ENCODE data around the gene DNTT. TPM values are rescaled to one million over a fixed set of nuclear protein-coding genes. Genes with fewer than 3 reads are reported as not detected.
A peak's percentile ranks its signal among the peaks of the same experiment; 100 is the strongest.

DNTT gene
- total and polyA plus RNA-seq, 2 experiments from 2014 or later, result not detected

DNA sequence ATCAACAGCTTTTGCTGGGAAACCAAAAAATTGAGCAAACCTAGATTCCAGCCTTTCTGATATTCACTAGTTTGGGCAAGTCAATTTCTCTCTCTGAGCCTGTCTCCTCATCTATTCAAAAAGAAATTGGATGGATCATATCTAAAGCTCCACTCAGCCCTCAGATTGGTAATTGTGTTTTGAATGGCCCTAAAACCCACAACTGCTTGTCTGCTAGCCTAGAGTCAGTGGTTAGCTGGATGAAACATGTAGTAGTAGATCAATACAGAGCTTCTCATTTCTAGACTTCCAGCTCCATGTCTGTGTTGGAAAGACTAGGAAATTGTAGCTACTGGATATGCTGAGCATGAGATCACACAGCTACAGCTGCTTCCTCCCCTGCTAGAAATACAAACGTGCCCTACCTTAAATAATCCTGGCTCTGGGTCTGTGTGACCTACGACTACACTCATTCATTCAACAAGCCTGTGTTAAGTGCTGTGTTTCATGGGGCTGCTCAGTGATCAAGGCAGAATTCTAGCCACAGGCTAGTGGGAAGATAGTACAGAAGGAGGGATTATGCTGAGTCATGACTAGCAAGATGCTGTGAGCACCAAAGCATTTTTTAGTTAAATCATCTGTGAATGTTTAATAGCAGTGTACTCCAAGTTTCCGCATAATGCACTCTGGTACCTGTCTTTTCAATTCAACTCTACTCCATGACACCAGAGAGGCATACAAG, 15.7 kb downstream of the DNTT start:
- no peaks in the 10 kb centered on the region for H3K79me2 ChIP-seq (replicated peaks; ENCODE audit: insufficient read depth)
- H3K27me3 ChIP-seq (ENCODE audit: insufficient read depth), result no peaks in the 10 kb centered on the region
- peaks cover 22% of the 10 kb centered on the region for H3K4me1 Mint-ChIP-seq
- no peaks in the 10 kb centered on the region for H3F3A ChIP-seq (replicated peaks; ENCODE audit: low read depth)
- H3K4me3 ChIP-seq, result no peak overlapping the region
- peak overlapping the region; percentile 90 for H2AFZ ChIP-seq
- no peaks in the 10 kb centered on the region for H3K9me2 ChIP-seq (ENCODE audit: insufficient read depth)
- peak overlapping the region; percentile 72; the same call in 1 of the 2 replicates for H3K27ac Mint-ChIP-seq
- H3K27me3 Mint-ChIP-seq (ENCODE audit: insufficient read depth, low read depth, poor library complexity), result peaks cover 12% of the 10 kb centered on the region
- TF ChIP-seq STAT1 (IDR thresholded peaks at IDR 0.05; ENCODE audit: unreplicated experiment), result no peak
- no peak for TF ChIP-seq POLR2AphosphoS5 (IDR thresholded peaks at IDR 0.05; ENCODE audit: low read depth)
- TF ChIP-seq ZNF331 (CRISPR knock-in tag; IDR thresholded peaks at IDR 0.05; ENCODE audit: low read depth), result no peak
- TF ChIP-seq, protein P1, sequence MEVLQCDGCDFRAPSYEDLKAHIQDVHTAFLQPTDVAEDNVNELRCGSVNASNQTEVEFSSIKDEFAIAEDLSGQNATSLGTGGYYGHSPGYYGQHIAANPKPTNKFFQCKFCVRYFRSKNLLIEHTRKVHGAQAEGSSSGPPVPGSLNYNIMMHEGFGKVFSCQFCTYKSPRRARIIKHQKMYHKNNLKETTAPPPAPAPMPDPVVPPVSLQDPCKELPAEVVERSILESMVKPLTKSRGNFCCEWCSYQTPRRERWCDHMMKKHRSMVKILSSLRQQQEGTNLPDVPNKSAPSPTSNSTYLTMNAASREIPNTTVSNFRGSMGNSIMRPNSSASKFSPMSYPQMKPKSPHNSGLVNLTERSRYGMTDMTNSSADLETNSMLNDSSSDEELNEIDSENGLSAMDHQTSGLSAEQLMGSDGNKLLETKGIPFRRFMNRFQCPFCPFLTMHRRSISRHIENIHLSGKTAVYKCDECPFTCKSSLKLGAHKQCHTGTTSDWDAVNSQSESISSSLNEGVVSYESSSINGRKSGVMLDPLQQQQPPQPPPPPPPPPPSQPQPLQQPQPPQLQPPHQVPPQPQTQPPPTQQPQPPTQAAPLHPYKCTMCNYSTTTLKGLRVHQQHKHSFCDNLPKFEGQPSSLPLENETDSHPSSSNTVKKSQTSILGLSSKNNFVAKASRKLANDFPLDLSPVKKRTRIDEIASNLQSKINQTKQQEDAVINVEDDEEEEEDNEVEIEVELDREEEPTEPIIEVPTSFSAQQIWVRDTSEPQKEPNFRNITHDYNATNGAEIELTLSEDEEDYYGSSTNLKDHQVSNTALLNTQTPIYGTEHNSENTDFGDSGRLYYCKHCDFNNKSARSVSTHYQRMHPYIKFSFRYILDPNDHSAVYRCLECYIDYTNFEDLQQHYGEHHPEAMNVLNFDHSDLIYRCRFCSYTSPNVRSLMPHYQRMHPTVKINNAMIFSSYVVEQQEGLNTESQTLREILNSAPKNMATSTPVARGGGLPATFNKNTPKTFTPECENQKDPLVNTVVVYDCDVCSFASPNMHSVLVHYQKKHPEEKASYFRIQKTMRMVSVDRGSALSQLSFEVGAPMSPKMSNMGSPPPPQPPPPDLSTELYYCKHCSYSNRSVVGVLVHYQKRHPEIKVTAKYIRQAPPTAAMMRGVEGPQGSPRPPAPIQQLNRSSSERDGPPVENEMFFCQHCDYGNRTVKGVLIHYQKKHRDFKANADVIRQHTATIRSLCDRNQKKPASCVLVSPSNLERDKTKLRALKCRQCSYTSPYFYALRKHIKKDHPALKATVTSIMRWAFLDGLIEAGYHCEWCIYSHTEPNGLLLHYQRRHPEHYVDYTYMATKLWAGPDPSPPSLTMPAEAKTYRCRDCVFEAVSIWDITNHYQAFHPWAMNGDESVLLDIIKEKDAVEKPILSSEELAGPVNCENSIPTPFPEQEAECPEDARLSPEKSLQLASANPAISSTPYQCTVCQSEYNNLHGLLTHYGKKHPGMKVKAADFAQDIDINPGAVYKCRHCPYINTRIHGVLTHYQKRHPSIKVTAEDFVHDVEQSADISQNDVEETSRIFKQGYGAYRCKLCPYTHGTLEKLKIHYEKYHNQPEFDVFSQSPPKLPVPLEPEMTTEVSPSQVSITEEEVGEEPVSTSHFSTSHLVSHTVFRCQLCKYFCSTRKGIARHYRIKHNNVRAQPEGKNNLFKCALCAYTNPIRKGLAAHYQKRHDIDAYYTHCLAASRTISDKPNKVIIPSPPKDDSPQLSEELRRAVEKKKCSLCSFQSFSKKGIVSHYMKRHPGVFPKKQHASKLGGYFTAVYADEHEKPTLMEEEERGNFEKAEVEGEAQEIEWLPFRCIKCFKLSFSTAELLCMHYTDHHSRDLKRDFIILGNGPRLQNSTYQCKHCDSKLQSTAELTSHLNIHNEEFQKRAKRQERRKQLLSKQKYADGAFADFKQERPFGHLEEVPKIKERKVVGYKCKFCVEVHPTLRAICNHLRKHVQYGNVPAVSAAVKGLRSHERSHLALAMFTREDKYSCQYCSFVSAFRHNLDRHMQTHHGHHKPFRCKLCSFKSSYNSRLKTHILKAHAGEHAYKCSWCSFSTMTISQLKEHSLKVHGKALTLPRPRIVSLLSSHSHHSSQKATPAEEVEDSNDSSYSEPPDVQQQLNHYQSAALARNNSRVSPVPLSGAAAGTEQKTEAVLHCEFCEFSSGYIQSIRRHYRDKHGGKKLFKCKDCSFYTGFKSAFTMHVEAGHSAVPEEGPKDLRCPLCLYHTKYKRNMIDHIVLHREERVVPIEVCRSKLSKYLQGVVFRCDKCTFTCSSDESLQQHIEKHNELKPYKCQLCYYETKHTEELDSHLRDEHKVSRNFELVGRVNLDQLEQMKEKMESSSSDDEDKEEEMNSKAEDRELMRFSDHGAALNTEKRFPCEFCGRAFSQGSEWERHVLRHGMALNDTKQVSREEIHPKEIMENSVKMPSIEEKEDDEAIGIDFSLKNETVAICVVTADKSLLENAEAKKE (CRISPR knock-in tag; IDR thresholded peaks at IDR 0.05), result no peak
- no peak for TF ChIP-seq NANOG (IDR thresholded peaks at IDR 0.05; ENCODE audit: borderline replicate concordance)
- no peak for TF ChIP-seq ZNF114 (CRISPR knock-in tag; IDR thresholded peaks at IDR 0.05)
- TF ChIP-seq CREB1 (CRISPR knock-in tag; IDR thresholded peaks at IDR 0.05; ENCODE audit: low read depth), result no peak
- TF ChIP-seq, protein P2, sequence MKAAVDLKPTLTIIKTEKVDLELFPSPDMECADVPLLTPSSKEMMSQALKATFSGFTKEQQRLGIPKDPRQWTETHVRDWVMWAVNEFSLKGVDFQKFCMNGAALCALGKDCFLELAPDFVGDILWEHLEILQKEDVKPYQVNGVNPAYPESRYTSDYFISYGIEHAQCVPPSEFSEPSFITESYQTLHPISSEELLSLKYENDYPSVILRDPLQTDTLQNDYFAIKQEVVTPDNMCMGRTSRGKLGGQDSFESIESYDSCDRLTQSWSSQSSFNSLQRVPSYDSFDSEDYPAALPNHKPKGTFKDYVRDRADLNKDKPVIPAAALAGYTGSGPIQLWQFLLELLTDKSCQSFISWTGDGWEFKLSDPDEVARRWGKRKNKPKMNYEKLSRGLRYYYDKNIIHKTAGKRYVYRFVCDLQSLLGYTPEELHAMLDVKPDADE (IDR thresholded peaks at IDR 0.05), result no peak
- TF ChIP-seq, protein P3, sequence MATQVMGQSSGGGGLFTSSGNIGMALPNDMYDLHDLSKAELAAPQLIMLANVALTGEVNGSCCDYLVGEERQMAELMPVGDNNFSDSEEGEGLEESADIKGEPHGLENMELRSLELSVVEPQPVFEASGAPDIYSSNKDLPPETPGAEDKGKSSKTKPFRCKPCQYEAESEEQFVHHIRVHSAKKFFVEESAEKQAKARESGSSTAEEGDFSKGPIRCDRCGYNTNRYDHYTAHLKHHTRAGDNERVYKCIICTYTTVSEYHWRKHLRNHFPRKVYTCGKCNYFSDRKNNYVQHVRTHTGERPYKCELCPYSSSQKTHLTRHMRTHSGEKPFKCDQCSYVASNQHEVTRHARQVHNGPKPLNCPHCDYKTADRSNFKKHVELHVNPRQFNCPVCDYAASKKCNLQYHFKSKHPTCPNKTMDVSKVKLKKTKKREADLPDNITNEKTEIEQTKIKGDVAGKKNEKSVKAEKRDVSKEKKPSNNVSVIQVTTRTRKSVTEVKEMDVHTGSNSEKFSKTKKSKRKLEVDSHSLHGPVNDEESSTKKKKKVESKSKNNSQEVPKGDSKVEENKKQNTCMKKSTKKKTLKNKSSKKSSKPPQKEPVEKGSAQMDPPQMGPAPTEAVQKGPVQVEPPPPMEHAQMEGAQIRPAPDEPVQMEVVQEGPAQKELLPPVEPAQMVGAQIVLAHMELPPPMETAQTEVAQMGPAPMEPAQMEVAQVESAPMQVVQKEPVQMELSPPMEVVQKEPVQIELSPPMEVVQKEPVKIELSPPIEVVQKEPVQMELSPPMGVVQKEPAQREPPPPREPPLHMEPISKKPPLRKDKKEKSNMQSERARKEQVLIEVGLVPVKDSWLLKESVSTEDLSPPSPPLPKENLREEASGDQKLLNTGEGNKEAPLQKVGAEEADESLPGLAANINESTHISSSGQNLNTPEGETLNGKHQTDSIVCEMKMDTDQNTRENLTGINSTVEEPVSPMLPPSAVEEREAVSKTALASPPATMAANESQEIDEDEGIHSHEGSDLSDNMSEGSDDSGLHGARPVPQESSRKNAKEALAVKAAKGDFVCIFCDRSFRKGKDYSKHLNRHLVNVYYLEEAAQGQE (IDR thresholded peaks at IDR 0.05; ENCODE audit: unreplicated experiment), result no peak
- no peak for TF ChIP-seq EZH2phosphoT487 (IDR thresholded peaks at IDR 0.05; ENCODE audit: unreplicated experiment)
- TF ChIP-seq JUNB (IDR thresholded peaks at IDR 0.05; ENCODE audit: unreplicated experiment), result no peak
- TF ChIP-seq, protein P4, sequence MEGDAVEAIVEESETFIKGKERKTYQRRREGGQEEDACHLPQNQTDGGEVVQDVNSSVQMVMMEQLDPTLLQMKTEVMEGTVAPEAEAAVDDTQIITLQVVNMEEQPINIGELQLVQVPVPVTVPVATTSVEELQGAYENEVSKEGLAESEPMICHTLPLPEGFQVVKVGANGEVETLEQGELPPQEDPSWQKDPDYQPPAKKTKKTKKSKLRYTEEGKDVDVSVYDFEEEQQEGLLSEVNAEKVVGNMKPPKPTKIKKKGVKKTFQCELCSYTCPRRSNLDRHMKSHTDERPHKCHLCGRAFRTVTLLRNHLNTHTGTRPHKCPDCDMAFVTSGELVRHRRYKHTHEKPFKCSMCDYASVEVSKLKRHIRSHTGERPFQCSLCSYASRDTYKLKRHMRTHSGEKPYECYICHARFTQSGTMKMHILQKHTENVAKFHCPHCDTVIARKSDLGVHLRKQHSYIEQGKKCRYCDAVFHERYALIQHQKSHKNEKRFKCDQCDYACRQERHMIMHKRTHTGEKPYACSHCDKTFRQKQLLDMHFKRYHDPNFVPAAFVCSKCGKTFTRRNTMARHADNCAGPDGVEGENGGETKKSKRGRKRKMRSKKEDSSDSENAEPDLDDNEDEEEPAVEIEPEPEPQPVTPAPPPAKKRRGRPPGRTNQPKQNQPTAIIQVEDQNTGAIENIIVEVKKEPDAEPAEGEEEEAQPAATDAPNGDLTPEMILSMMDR (conservative IDR thresholded peaks at IDR 0.05; ENCODE audit: low read depth in 2 of 2), result no peak
- no peak for TF ChIP-seq EZH2 (IDR thresholded peaks at IDR 0.05; ENCODE audit: low read depth, unreplicated experiment)
- no peaks in the 10 kb centered on the region for H3K36me3 Mint-ChIP-seq (ENCODE audit: low read depth)
- no peaks in the 10 kb centered on the region for H3K9me3 Mint-ChIP-seq
- DNase-seq (ENCODE audit: low spot score) (no peak), ATAC-seq (no peak)
- H3K4me3 Mint-ChIP-seq, result no peak overlapping the region
- H3K27ac ChIP-seq (ENCODE audit: low read depth), result no peak overlapping the region
- H3K4me2 ChIP-seq, result no peak overlapping the region
- H3K4me1 ChIP-seq (ENCODE audit: insufficient read depth), result peaks cover 15% of the 10 kb centered on the region
- no peaks in the 10 kb centered on the region for H4K20me1 ChIP-seq (replicated peaks; ENCODE audit: insufficient read depth)
- H3K36me3 ChIP-seq (ENCODE audit: insufficient read depth), result no peaks in the 10 kb centered on the region

Measured in GM23338 (cell line).